HepG2 (cell line): Measurements from ENCODE around the gene ZBTB46. TPM values are rescaled to one million over a fixed set of nuclear protein-coding genes. Genes with fewer than 3 reads are reported as not detected.

Experiments
- BRCA1 ChIP-seq: sonication (generic); formaldehyde crosslinking; IDR thresholded peaks from 2 replicates; pipeline ENCODE4 v1.4.0; 2020; ENCODE audit warnings: missing genetic modification reagents
- HCFC1 ChIP-seq: fragments of 150-350 bp; IDR thresholded peaks from 2 replicates; pipeline ENCODE4 v1.6.1; 2014; ENCODE audit warnings: low read depth, low read length
- HOXA9 ChIP-seq: sonication (generic); formaldehyde crosslinking; IDR thresholded peaks from 2 replicates; pipeline ENCODE4 v1.8.1; 2022; ENCODE audit warnings: missing genetic modification reagents, mild to moderate bottlenecking, moderate library complexity, borderline replicate concordance
- KDM3A ChIP-seq: IDR thresholded peaks from 2 replicates; pipeline ENCODE4 v1.6.1; 2018; ENCODE audit warnings: low read depth, missing compliant biosample characterization
- MEF2D ChIP-seq: sonication (generic); formaldehyde crosslinking; IDR thresholded peaks from 2 replicates; pipeline ENCODE4 v1.5.1; 2020; ENCODE audit warnings: mild to moderate bottlenecking, missing genetic modification reagents
- MIXL1 ChIP-seq: IDR thresholded peaks from 2 replicates; pipeline ENCODE4 v1.6.1; 2016
- NFE2L1 ChIP-seq: sonication (generic); formaldehyde crosslinking; IDR thresholded peaks from 2 replicates; pipeline ENCODE4 v1.4.0; 2020; ENCODE audit warnings: missing genetic modification reagents, mild to moderate bottlenecking, borderline replicate concordance
- RBM39 ChIP-seq: fragments of 200-400 bp; formaldehyde crosslinking; IDR thresholded peaks from one replicate; pipeline ENCODE4 v1.6.1; 2018; ENCODE audit warnings: antibody characterized with exemption, mild to moderate bottlenecking, low read depth, low read length; ENCODE audit not compliant: poor library complexity, severe bottlenecking
- TARDBP ChIP-seq: sonication (generic); formaldehyde crosslinking; IDR thresholded peaks from 2 replicates; pipeline ENCODE4 v1.8.0; 2022; ENCODE audit warnings: mild to moderate bottlenecking, missing genetic modification reagents
- ZBTB7A ChIP-seq: sonication (generic); formaldehyde crosslinking; IDR thresholded peaks from 2 replicates; pipeline ENCODE4 v1.8.0; 2022; ENCODE audit warnings: mild to moderate bottlenecking, missing genetic modification reagents
- ZHX1 ChIP-seq: sonication (generic); formaldehyde crosslinking; IDR thresholded peaks from 2 replicates; pipeline ENCODE4 v1.8.1; 2022; ENCODE audit warnings: low read depth, mild to moderate bottlenecking, missing genetic modification reagents
- ZNF138 ChIP-seq: sonication (generic); formaldehyde crosslinking; IDR thresholded peaks from 2 replicates; pipeline ENCODE4 v1.5.0; 2020; ENCODE audit warnings: mild to moderate bottlenecking, low read depth, missing genetic modification reagents
- ZNF251 ChIP-seq: sonication (generic); formaldehyde crosslinking; IDR thresholded peaks from 2 replicates; pipeline ENCODE4 v1.9.0; 2021; ENCODE audit warnings: mild to moderate bottlenecking, missing genetic modification reagents
- ZNF253 ChIP-seq: sonication (generic); formaldehyde crosslinking; IDR thresholded peaks from 2 replicates; pipeline ENCODE4 v1.8.0; 2022; ENCODE audit warnings: mild to moderate bottlenecking, missing genetic modification reagents, borderline replicate concordance
- ZNF264 ChIP-seq: sonication (generic); formaldehyde crosslinking; IDR thresholded peaks from 2 replicates; pipeline ENCODE4 v1.4.0; 2020; ENCODE audit warnings: missing genetic modification reagents
- ZNF318 ChIP-seq: sonication (generic); formaldehyde crosslinking; IDR thresholded peaks from 2 replicates; pipeline ENCODE4 v1.4.0; 2020; ENCODE audit warnings: mild to moderate bottlenecking, missing genetic modification reagents
- ZNF510 ChIP-seq: sonication (generic); formaldehyde crosslinking; IDR thresholded peaks from 2 replicates; pipeline ENCODE4 v1.4.0; 2020; ENCODE audit warnings: low read depth, mild to moderate bottlenecking, missing genetic modification reagents
- ZNF75D ChIP-seq: sonication (generic); formaldehyde crosslinking; IDR thresholded peaks from 2 replicates; pipeline ENCODE4 v1.8.1; 2023; ENCODE audit warnings: missing genetic modification reagents, mild to moderate bottlenecking, borderline replicate concordance
- ZNF772 ChIP-seq: sonication (generic); formaldehyde crosslinking; IDR thresholded peaks from 2 replicates; pipeline ENCODE4 v1.5.0; 2020; ENCODE audit warnings: mild to moderate bottlenecking, missing genetic modification reagents
- polyA plus RNA-seq, 8 experiments: library from polyadenylated mRNA; depleted of rRNA in 3 of 8; stranded (reverse) in 7 of 8; unstranded in 1 of 8; fragments of >200 nt; fragmentation: Illumina TruSeq in 4 of 8; extraction: Trizol in 4 of 8; gene quantifications; 2 replicates each; pipeline versions ENCODE4 v1.2.1 to v1.2.3, GENCODE V29; 2011 to 2016; ENCODE audit warnings: low read depth in 4 of 8, missing spikeins in 1 of 8, mixed read lengths in 1 of 8; ENCODE audit not compliant: insufficient read depth in 1 of 8
- total RNA-seq, 5 experiments: library from RNA; depleted of rRNA; stranded (reverse); fragments of >200 nt; fragmentation: Illumina TruSeq; extraction: Trizol; gene quantifications; 2 replicates each; pipeline ENCODE4 v1.2.3, GENCODE V29; 2016; ENCODE audit warnings: low read depth in 1 of 5

ZBTB46 gene
- total and polyA plus RNA-seq, 2 of the 13 experiments (the other 11 are each of a cell fraction or from before 2014, with no cell fraction given) = 1.6 to 13.5 TPM

GRCh38 chr20:63736893-63737694 is 94.0 kb downstream of the ZBTB46 start (continued):
- TF ChIP-seq ZNF75D (no peak), ZNF251 (CRISPR knock-in tag) (no peak), ZNF772 (peak; percentile 82; the same call in 1 of the 2 replicates), BRCA1 (no peak), NFE2L1 (CRISPR knock-in tag) (peak; percentile 13; the same call in 1 of the 2 replicates), MEF2D (no peak), ZBTB7A (peak; percentile 88; the same call in 1 of the 2 replicates), ZNF510 (no peak), ZHX1 (CRISPR knock-in tag) (peak; percentile 30; the same call in 1 of the 2 replicates), ZNF318 (CRISPR knock-in tag) (peak; percentile 70; the same call in 1 of the 2 replicates), ZNF253 (CRISPR knock-in tag) (0 out of 2 replicates have a peak, but pooled peaks have one; percentile 86), HCFC1 (no peak), RBM39 (peak; percentile 46), ZNF138 (CRISPR knock-in tag) (no peak; the same call in 1 of the 2 replicates), ZNF264 (CRISPR knock-in tag) (no peak), KDM3A (CRISPR knock-in tag) (no peak), HOXA9 (CRISPR knock-in tag) (no peak), TARDBP (no peak), MIXL1 (no peak)
